IMR-90 (cell line): ENCODE results near the gene CMTM6. TPM values are rescaled to one million over a fixed set of nuclear protein-coding genes. Genes with fewer than 3 reads are reported as not detected.

Experiments used
- ATAC-seq: fragments of 200-7000 bp; cut with Tn5 transposase; 2 replicates; pipeline ENCODE4 v1.9.1; 2020; ENCODE audit warnings: low read depth, mild to moderate bottlenecking, moderate library complexity
- BruUV-seq: library from RNA; stranded (reverse); fragments of 400-500 nt; replicated peaks from 2 replicates; lab custom pipeline; 2021; lab: Mats Ljungman, UMichigan
- CTCF ChIA-PET: fragments of 300-600 bp; formaldehyde crosslinking; extraction: SDS; loops from one replicate; lab custom pipeline; 2021; ENCODE audit warnings: antibody characterized with exemption; lab: Yijun Ruan, JAX
- POLR2A ChIA-PET: fragments of 300-600 bp; sonication (Branson Sonifier 250); formaldehyde crosslinking; loops from one replicate; lab custom pipeline; 2022; ENCODE audit warnings: antibody characterized with exemption; ENCODE audit not compliant: unreplicated experiment; lab: Charles Lee
- DNase-seq: peaks from one replicate; pipeline ENCODE4 v3.0.0; 2013
- H2AFZ ChIP-seq: replicated peaks from 2 replicates; pipeline ENCODE3; 2013; ENCODE audit warnings: low read length, mild to moderate bottlenecking; ENCODE audit not compliant: poor library complexity
- H2AK5ac ChIP-seq: 2 replicates; pipeline ENCODE4 v1.6.1; 2013; ENCODE audit warnings: low read depth, low read length, inconsistent platforms
- H2AK9ac ChIP-seq: replicated peaks from 2 replicates; pipeline ENCODE3; 2013; ENCODE audit warnings: mild to moderate bottlenecking, low read depth, low read length, moderate library complexity; ENCODE audit not compliant: poor library complexity
- H2BK120ac ChIP-seq: 2 replicates; pipeline ENCODE4 v1.6.1; 2013; ENCODE audit warnings: low read depth, low read length, inconsistent platforms
- H2BK15ac ChIP-seq: 3 replicates; pipeline ENCODE4 v1.6.1; 2013; ENCODE audit warnings: low read depth, low read length, inconsistent platforms
- H2BK20ac ChIP-seq: 2 replicates; pipeline ENCODE4 v1.6.1; 2013; ENCODE audit warnings: low read depth, mild to moderate bottlenecking, inconsistent platforms, low read length, moderate library complexity
- H2BK5ac ChIP-seq: 2 replicates; pipeline ENCODE4 v1.6.1; 2013; ENCODE audit warnings: mild to moderate bottlenecking, low read depth, low read length, inconsistent platforms; ENCODE audit not compliant: poor library complexity, severe bottlenecking
- H3K14ac ChIP-seq: replicated peaks from 2 replicates; pipeline ENCODE4 v1.6.1; 2013; ENCODE audit warnings: low read depth, low read length, inconsistent platforms
- H3K18ac ChIP-seq: 2 replicates; pipeline ENCODE4 v1.6.1; 2013; ENCODE audit warnings: low read depth, low read length, control low read depth
- H3K23ac ChIP-seq: 2 replicates; pipeline ENCODE4 v1.6.1; 2013; ENCODE audit warnings: low read depth, low read length, inconsistent platforms
- H3K27ac ChIP-seq: 2 replicates; pipeline ENCODE4 v1.5.1; 2013; ENCODE audit warnings: mild to moderate bottlenecking, control low read depth, low read length; ENCODE audit not compliant: insufficient read depth
- H3K27me3 ChIP-seq: 2 replicates; pipeline ENCODE4 v1.6.1; 2013; ENCODE audit warnings: low read length; ENCODE audit not compliant: control insufficient read depth, insufficient read depth
- H3K36me3 ChIP-seq: 2 replicates; pipeline ENCODE4 v1.6.1; 2013; ENCODE audit warnings: low read length, mixed read lengths; ENCODE audit not compliant: control insufficient read depth, insufficient read depth
- H3K4ac ChIP-seq: 2 replicates; pipeline ENCODE4 v1.6.1; 2013; ENCODE audit warnings: low read depth, low read length, inconsistent platforms
- H3K4me1 ChIP-seq: 2 replicates; pipeline ENCODE4 v1.6.1; 2013; ENCODE audit warnings: low read length, mixed read lengths; ENCODE audit not compliant: control insufficient read depth, insufficient read depth
- H3K4me2 ChIP-seq: 2 replicates; pipeline ENCODE4 v1.6.1; 2013; ENCODE audit warnings: low read depth, mild to moderate bottlenecking, control low read depth, low read length, moderate library complexity
- H3K4me3 ChIP-seq: 2 replicates; pipeline ENCODE4 v1.5.1; 2013; ENCODE audit warnings: low read depth, mild to moderate bottlenecking, control low read depth, low read length, moderate library complexity; ENCODE audit not compliant: insufficient read depth
- H3K56ac ChIP-seq: 2 replicates; pipeline ENCODE4 v1.6.1; 2013; ENCODE audit warnings: low read length, inconsistent platforms; ENCODE audit not compliant: insufficient read depth; ENCODE audit errors: extremely low read depth
- H3K79me1 ChIP-seq, 2 experiments: 2 replicates each; pipeline ENCODE4 v1.6.1; 2013; ENCODE audit warnings: low read length in 2 of 2, inconsistent platforms in 1 of 2, low read depth in 1 of 2
- H3K9ac ChIP-seq: 2 replicates; pipeline ENCODE4 v1.6.1; 2013; ENCODE audit warnings: low read depth, low read length, control low read depth
- H3K9me1 ChIP-seq: 2 replicates; pipeline ENCODE4 v1.6.1; 2013; ENCODE audit warnings: low read length, inconsistent platforms; ENCODE audit not compliant: insufficient read depth
- H3K9me3 ChIP-seq: 2 replicates; pipeline ENCODE4 v1.6.1; 2013; ENCODE audit warnings: low read length; ENCODE audit not compliant: control insufficient read depth, insufficient read depth
- H4K20me1 ChIP-seq: 2 replicates; pipeline ENCODE4 v1.6.1; 2013; ENCODE audit warnings: low read length, inconsistent platforms; ENCODE audit not compliant: insufficient read depth
- H4K5ac ChIP-seq: 2 replicates; pipeline ENCODE4 v1.6.1; 2013; ENCODE audit warnings: mild to moderate bottlenecking, low read depth, low read length, control low read depth
- H4K8ac ChIP-seq, 2 experiments: 2 replicates each; pipeline ENCODE4 v1.6.1; 2013; ENCODE audit warnings: low read depth in 2 of 2, low read length in 2 of 2, control low read depth in 1 of 2, inconsistent platforms in 1 of 2
- H4K91ac ChIP-seq: 2 replicates; pipeline ENCODE4 v1.6.1; 2013; ENCODE audit warnings: low read depth, low read length, inconsistent platforms; ENCODE audit not compliant: insufficient read depth
- CHD1 ChIP-seq: IDR thresholded peaks from 2 replicates; pipeline ENCODE4 v1.6.1; 2012; ENCODE audit warnings: low read depth, low read length, improper control_type of control experiment
- ELK1 ChIP-seq: fragments of 150-350 bp; IDR thresholded peaks from 2 replicates; pipeline ENCODE4 v1.6.1; 2016; ENCODE audit warnings: low read depth, mild to moderate bottlenecking, low read length, moderate library complexity, borderline replicate concordance
- whole genome bisulfite sequencing, 2 experiments: methylation state at CpG; one replicate each; pipeline versions ENCODE4 v1.1.5 to v1.1.7; 2013; ENCODE audit warnings: missing lambda C conversion rate in 2 of 2; ENCODE audit not compliant: insufficient read length in 1 of 2; ENCODE audit errors: extremely low coverage in 2 of 2; 5-methylcytosine and 5-hydroxymethylcytosine counted together
- dilution Hi-C: fragments of 300-500 bp; cut with HindIII; formaldehyde crosslinking; loops from one replicate; pipeline ENCODE4 v1.14.3; 2018; ENCODE audit warnings: low sequenced_read_pairs; ENCODE audit not compliant: unreplicated experiment
- in situ Hi-C: fragments of 300-500 bp; cut with MboI; formaldehyde crosslinking; loops from 3 replicates; pipeline ENCODE4 v1.14.3; 2019; ENCODE audit warnings: low sequenced_read_pairs, inconsistent platforms, mixed read lengths
- intact Hi-C: fragments of 100-400 bp; cut with micrococcal nuclease; formaldehyde crosslinking; loops from 2 replicates; pipeline ENCODE4 v1.10.0; 2022
- polyA plus RNA-seq, 3 experiments: library from polyadenylated mRNA; depleted of rRNA; stranded (reverse); fragments of >200 nt; gene quantifications; 2 replicates each; pipeline ENCODE4 v1.2.3, GENCODE V29; 2012; ENCODE audit warnings: low replicate concordance in 1 of 3
- total RNA-seq: library from RNA; depleted of rRNA; stranded (reverse); fragments of >200 nt; gene quantifications from 2 replicates; pipeline ENCODE4 v1.2.3, GENCODE V29; 2012

The CMTM6 gene
- total and polyA plus RNA-seq, 2 of the 4 experiments (the other 2 are of a cell fraction) = 29.4 to 36.6 TPM

- POLR2A ChIA-PET = no interaction called here
- H2AFZ ChIP-seq = no peak overlapping the region
- H3K4ac ChIP-seq = no peak overlapping the region
- H3K9ac ChIP-seq = no peak overlapping the region
- peaks cover 10% of the 10 kb centered on the region; the same call in 1 of the 2 replicates for H3K9me1 ChIP-seq
- H3K23ac ChIP-seq = no peak overlapping the region
- no peaks in the 10 kb centered on the region for H3K9me3 ChIP-seq
- no peak overlapping the region for H4K8ac ChIP-seq
- H4K20me1 ChIP-seq = peaks cover 7% of the 10 kb centered on the region
- H3K14ac ChIP-seq = no peak overlapping the region
- no peak overlapping the region for H2BK20ac ChIP-seq
- no peaks in the 10 kb centered on the region for H3K36me3 ChIP-seq
- H2AK9ac ChIP-seq = no peak overlapping the region
- H3K4me3 ChIP-seq = no peak overlapping the region
- H2AK5ac ChIP-seq = no peak overlapping the region
- intact Hi-C loops = no loop called here
- no peak overlapping the region for H2BK120ac ChIP-seq
- WGBS, 2 experiments = 93% methylated on average over 2 of the region's 4 CpGs; no CpG with 5 or more reads in 1 of the 2 experiments
- dilution Hi-C loops = no loop called here
- no TSS peak for BruUV-seq
- no peak overlapping the region for H3K56ac ChIP-seq
- H3K79me1 ChIP-seq = peaks cover 6 to 31% of the 10 kb centered on the region in 2 experiments
- no peak overlapping the region for H4K5ac ChIP-seq
- H4K91ac ChIP-seq = no peak overlapping the region
- in situ Hi-C loops = no loop called here
- no peak overlapping the region for H3K18ac ChIP-seq
- ATAC-seq (no peak), DNase-seq (no peak)
- H3K4me2 ChIP-seq = no peak overlapping the region
- peaks cover 5% of the 10 kb centered on the region; the same call in 1 of the 2 replicates for H3K4me1 ChIP-seq
- H3K27ac ChIP-seq = no peak overlapping the region
- no peak overlapping the region for H2BK15ac ChIP-seq
- CTCF ChIA-PET = no interaction called here
- TF ChIP-seq CHD1 (no peak), ELK1 (no peak)
- H2BK5ac ChIP-seq = no peak overlapping the region
- no peaks in the 10 kb centered on the region for H3K27me3 ChIP-seq
Observed at GRCh38 chr3:32436816-32437189, 65.8 kb downstream of the CMTM6 start.
